NB4 (cell line): ENCODE data around the gene SLC23A3.

Experiments used
- DNase-seq: peaks from one replicate; pipeline ENCODE4 v3.0.0; 2010; ENCODE audit warnings: low read depth
- H3K4me3 ChIP-seq: one replicate; pipeline ENCODE4 v1.5.1; 2011; ENCODE audit warnings: mild to moderate bottlenecking, low read depth, low read length, moderate library complexity
- MYC ChIP-seq: IDR thresholded peaks from 2 replicates; pipeline ENCODE4 v1.6.1; 2011; ENCODE audit warnings: low read depth, low read length
- POLR2A ChIP-seq: IDR thresholded peaks from 2 replicates; pipeline ENCODE4 v1.6.1; 2011; ENCODE audit warnings: mild to moderate bottlenecking; ENCODE audit not compliant: insufficient read length; ENCODE audit errors: extremely low read depth
- TF ChIP-seq, protein P1 (sequence below): IDR thresholded peaks from one replicate; pipeline ENCODE4 v1.5.1; 2012; ENCODE audit warnings: low read depth, low read length
- TF ChIP-seq, protein P2 (sequence below): IDR thresholded peaks from 2 replicates; pipeline ENCODE4 v1.6.1; 2011; ENCODE audit warnings: low read depth, low read length

SLC23A3 gene, protein sequence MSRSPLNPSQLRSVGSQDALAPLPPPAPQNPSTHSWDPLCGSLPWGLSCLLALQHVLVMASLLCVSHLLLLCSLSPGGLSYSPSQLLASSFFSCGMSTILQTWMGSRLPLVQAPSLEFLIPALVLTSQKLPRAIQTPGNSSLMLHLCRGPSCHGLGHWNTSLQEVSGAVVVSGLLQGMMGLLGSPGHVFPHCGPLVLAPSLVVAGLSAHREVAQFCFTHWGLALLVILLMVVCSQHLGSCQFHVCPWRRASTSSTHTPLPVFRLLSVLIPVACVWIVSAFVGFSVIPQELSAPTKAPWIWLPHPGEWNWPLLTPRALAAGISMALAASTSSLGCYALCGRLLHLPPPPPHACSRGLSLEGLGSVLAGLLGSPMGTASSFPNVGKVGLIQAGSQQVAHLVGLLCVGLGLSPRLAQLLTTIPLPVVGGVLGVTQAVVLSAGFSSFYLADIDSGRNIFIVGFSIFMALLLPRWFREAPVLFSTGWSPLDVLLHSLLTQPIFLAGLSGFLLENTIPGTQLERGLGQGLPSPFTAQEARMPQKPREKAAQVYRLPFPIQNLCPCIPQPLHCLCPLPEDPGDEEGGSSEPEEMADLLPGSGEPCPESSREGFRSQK

DNA sequence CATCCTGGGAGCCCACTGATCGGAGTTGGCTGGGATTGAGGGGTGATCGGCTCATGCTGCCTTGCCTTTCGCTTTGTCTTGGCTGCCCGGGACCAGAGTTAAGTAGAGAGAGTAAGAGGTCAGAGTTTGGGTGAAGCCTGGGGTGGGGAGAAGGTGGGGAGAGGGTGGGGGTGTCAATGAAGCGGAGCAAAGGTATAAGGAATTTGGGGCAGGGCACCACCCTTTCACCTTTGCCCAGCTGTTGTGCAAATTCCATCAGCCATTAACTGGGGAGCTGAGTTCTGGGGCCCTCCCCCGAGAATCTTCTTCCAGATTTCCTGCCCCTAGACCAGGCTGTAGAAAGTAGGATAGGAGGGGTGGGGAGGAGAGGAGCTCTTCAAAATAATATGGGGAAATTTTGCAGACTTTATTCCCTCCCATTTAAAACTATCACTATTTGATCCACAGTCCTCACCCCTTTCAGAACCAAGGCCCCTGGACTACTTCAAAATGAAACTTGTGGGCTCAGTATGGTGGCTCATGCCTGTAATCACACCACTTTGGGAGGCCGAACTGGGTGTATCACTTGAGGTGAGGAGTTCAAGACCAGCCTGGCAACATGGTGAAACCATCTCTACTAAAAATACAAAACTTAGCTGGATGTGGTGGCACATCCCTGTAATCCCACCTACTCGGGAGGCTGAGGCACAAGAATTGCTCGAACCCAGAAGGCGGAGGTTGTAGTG, at the start of gene SLC23A3:
SLC23A3 (minus strand) TSS at position 100 of the 725 bp plus-strand sequence; CDS start at position 55, 45 bp downstream.
- TF ChIP-seq, protein P1, sequence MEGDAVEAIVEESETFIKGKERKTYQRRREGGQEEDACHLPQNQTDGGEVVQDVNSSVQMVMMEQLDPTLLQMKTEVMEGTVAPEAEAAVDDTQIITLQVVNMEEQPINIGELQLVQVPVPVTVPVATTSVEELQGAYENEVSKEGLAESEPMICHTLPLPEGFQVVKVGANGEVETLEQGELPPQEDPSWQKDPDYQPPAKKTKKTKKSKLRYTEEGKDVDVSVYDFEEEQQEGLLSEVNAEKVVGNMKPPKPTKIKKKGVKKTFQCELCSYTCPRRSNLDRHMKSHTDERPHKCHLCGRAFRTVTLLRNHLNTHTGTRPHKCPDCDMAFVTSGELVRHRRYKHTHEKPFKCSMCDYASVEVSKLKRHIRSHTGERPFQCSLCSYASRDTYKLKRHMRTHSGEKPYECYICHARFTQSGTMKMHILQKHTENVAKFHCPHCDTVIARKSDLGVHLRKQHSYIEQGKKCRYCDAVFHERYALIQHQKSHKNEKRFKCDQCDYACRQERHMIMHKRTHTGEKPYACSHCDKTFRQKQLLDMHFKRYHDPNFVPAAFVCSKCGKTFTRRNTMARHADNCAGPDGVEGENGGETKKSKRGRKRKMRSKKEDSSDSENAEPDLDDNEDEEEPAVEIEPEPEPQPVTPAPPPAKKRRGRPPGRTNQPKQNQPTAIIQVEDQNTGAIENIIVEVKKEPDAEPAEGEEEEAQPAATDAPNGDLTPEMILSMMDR: no peak
- TF ChIP-seq, protein P2, sequence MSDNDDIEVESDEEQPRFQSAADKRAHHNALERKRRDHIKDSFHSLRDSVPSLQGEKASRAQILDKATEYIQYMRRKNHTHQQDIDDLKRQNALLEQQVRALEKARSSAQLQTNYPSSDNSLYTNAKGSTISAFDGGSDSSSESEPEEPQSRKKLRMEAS: no peak
- no peak for TF ChIP-seq MYC
- no peak for TF ChIP-seq POLR2A
- no peak within 1 kb of the TSS for H3K4me3 ChIP-seq
- no peak for DNase-seq

DNA sequence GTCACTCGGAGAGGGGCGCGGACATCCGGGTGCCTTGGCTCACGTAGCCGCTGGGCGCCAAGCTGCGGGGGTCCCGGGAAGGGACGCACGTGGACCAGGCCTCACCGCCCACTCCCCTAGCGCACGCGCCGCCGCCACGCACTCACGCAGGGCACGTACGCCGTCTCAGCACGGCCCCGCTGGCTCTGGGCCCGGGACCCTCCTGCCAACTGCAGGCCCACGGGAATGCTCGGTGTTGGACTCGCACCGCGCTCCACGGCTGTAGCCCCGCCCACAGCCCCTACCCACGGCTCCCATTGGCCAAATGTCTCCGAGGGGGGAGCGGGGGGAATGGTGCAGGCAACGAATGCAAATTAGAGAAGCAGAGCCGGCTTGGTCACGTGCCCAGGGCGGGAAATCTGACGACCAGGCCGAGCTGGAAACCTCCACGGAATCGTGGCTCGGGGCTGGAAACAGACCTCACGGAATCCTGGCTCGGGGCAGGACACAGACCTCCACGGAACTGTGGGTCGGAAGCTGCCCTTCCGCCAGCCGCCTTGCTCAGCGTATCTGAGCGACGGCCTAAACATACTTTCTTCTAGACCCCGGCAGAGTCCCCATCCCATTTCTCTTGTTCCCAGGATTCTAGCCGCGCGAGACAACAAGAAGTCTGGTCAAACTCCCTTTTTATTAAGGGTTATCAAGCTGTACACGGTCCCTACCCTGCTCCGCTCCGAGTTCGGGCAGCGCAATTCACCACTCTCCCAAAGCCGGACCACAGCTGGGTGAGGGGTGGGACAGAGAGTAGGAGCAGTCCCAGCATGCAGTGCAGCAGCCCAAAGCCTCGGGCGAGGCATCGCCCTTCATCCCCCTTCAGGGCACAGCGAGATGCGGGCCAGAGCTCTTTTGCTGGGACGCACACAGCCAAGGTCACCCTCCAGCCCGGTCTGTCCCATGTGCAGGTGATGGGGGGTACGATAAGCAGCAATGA, 49.2 kb upstream of the SLC23A3 start, which contains the start of gene ABCB6:
ABCB6 (minus strand) TSS at position 227 of the 970 bp plus-strand sequence. CDS start 285 bp downstream, outside the sequence.
- no peak within 1 kb of the TSS for H3K4me3 ChIP-seq
- TF ChIP-seq POLR2A: no peak
- TF ChIP-seq, protein P2: no peak
- TF ChIP-seq, protein P1: no peak
- TF ChIP-seq MYC: no peak
- no peak for DNase-seq

DNA sequence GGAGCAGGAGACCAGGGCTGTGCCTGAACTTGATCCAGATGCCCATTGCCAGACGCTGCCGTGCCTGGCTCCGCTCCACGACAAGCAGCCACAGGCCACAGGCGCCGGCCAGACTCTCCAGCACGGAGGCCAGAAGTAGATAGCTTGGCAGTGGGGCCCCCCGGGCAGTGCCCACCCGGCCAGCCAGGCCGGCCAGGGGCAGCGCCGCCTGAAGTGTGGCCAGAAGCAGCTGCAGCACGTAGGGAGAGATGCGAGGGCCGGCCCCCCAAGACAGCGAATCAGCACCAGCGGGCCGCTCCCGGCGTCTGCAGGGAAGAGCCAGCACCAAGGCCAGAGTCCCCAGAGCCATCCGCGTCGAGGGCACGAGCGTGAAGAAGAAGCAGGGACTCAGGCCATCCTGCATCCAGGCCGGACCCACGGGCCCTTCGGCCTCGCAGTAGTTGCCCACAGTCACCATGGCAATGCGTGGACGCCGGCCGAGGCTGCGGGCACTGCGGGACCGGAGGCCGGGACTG, 48.4 kb upstream of the SLC23A3 start:
- H3K4me3 ChIP-seq: no peak overlapping the region
- DNase-seq: no peak
- TF ChIP-seq, protein P1: no peak
- TF ChIP-seq POLR2A (no peak), MYC (no peak)
- TF ChIP-seq, protein P2: no peak

DNA sequence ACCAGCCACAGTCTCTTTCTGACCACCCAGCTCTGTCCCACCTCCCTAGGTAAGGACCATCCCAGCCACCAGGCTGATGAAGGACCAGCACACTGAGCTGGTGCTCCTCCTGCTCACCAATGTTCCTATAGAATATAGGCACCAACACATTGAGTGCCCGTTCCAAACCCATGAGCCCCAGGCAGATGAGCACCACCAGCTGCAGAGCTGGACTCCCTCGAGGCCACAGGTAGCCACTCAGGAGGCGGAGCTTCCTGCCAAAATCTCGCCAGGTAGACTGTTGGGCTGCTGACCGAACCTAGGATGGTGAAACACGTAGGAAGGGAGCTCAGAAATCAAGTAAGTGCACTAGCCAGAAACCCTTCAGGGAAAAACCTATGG, 46.7 kb upstream of the SLC23A3 start:
- DNase-seq: no peak
- TF ChIP-seq, protein P2: no peak
- TF ChIP-seq MYC (no peak), POLR2A (no peak)
- TF ChIP-seq, protein P1: no peak
- H3K4me3 ChIP-seq: no peak overlapping the region
